Cardiac muscle cell (in vitro differentiated cells and primary cell): Measurements from ENCODE around the gene NLRP4. TPM values are rescaled to one million over a fixed set of nuclear protein-coding genes. Genes with fewer than 3 reads are reported as not detected.

Source experiments
- DNase-seq, 2 donors: peaks; one replicate each; pipeline versions ENCODE4 v3.0.0 to v3.0.0-alpha.2; 2010 to 2017; ENCODE audit warnings: low read depth in 1 of 2, low spot score in 1 of 2
- H3K27ac ChIP-seq: fragments of 200-600 bp; sonication (generic); 2 replicates; pipeline ENCODE4 v1.5.1; 2016
- H3K27me3 ChIP-seq: fragments of 200-600 bp; sonication (generic); 2 replicates; pipeline ENCODE4 v1.6.0; 2016; ENCODE audit warnings: control low read depth
- H3K36me3 ChIP-seq: fragments of 200-600 bp; sonication (generic); 2 replicates; pipeline ENCODE4 v1.5.1; 2016; ENCODE audit warnings: control low read depth
- H3K4me1 ChIP-seq: fragments of 200-600 bp; sonication (generic); 2 replicates; pipeline ENCODE4 v1.8.1; 2017; ENCODE audit warnings: low read depth, mild to moderate bottlenecking, mixed run types
- H3K4me3 ChIP-seq: fragments of 200-600 bp; sonication (generic); 2 replicates; pipeline ENCODE4 v1.5.1; 2016; ENCODE audit warnings: mild to moderate bottlenecking
- H3K9me3 ChIP-seq: fragments of 200-600 bp; sonication (generic); 2 replicates; pipeline ENCODE4 v1.5.1; 2017; ENCODE audit warnings: low read depth, mild to moderate bottlenecking, control low read depth
- CTCF ChIP-seq: IDR thresholded peaks from 2 replicates; pipeline ENCODE4 v1.5.1; 2012; ENCODE audit warnings: low read depth, mild to moderate bottlenecking, low read length
- polyA plus RNA-seq: library from polyadenylated mRNA; unstranded; fragments of >200 nt; fragmentation: Nextera tagmentation; extraction: Ambion mirVana; gene quantifications from 2 replicates; pipeline ENCODE4 v1.2.1, GENCODE V29; 2016
- total RNA-seq: library from RNA; depleted of rRNA; stranded (reverse); fragments of >200 nt; gene quantifications from 2 replicates; pipeline ENCODE4 v1.2.3, GENCODE V29; 2016

Gene NLRP4
- total and polyA plus RNA-seq, 2 experiments from 2014 or later: not detected

GRCh38 chr19:55811340-55811739, 25.0 kb upstream of the NLRP4 start:
- no peaks in the 10 kb centered on the region for H3K9me3 ChIP-seq
- no peak overlapping the region for H3K27ac ChIP-seq
- TF ChIP-seq CTCF: no peak
- H3K4me3 ChIP-seq: no peak overlapping the region
- no peak for DNase-seq
- no peaks in the 10 kb centered on the region for H3K27me3 ChIP-seq
- H3K36me3 ChIP-seq: no peaks in the 10 kb centered on the region
- no peaks in the 10 kb centered on the region for H3K4me1 ChIP-seq

GRCh38 chr19:55812449-55812848, 23.9 kb upstream of the NLRP4 start:
- no peak for DNase-seq
- no peaks in the 10 kb centered on the region for H3K9me3 ChIP-seq
- H3K4me1 ChIP-seq: no peaks in the 10 kb centered on the region
- H3K4me3 ChIP-seq: no peak overlapping the region
- no peak overlapping the region for H3K27ac ChIP-seq
- H3K36me3 ChIP-seq: no peaks in the 10 kb centered on the region
- TF ChIP-seq CTCF: no peak
- no peaks in the 10 kb centered on the region for H3K27me3 ChIP-seq

GRCh38 chr19:55813906-55814305, 22.4 kb upstream of the NLRP4 start:
- no peaks in the 10 kb centered on the region for H3K9me3 ChIP-seq
- DNase-seq: no peak

GRCh38 chr19:55820037-55820436, 16.3 kb upstream of the NLRP4 start:
- Histone ChIP-seq H3K36me3 (no peaks in the 10 kb centered on the region), H3K9me3 (no peaks in the 10 kb centered on the region), H3K4me1 (no peaks in the 10 kb centered on the region), H3K27me3 (no peaks in the 10 kb centered on the region), H3K4me3 (no peak overlapping the region), H3K27ac (no peak overlapping the region)
- DNase-seq: no peak
- no peak for TF ChIP-seq CTCF

More at GRCh38 chr19:55813906-55814305, 22.4 kb upstream of the NLRP4 start:
- no peak for TF ChIP-seq CTCF
- no peaks in the 10 kb centered on the region for H3K4me1 ChIP-seq
- H3K27ac ChIP-seq: no peak overlapping the region
- no peaks in the 10 kb centered on the region for H3K36me3 ChIP-seq
- H3K27me3 ChIP-seq: no peaks in the 10 kb centered on the region
- H3K4me3 ChIP-seq: no peak overlapping the region

GRCh38 chr19:55830656-55831055, 5.7 kb upstream of the NLRP4 start:
- Histone ChIP-seq H3K36me3 (no peaks in the 10 kb centered on the region), H3K4me1 (no peaks in the 10 kb centered on the region), H3K4me3 (no peak overlapping the region), H3K27ac (no peak overlapping the region), H3K9me3 (no peaks in the 10 kb centered on the region), H3K27me3 (no peaks in the 10 kb centered on the region)
- TF ChIP-seq CTCF: no peak
- no peak for DNase-seq

GRCh38 chr19:55831846-55832245, 4.5 kb upstream of the NLRP4 start, which contains the start of gene NLRP11:
NLRP11 (minus strand) TSS chr19:55831999; CDS start chr19:55818174, 13,825 bp downstream.
- no peak for DNase-seq
- Histone ChIP-seq H3K27ac (no peak within 1 kb of the TSS), H3K27me3 (no peaks in the 10 kb centered on the region), H3K4me3 (no peak within 1 kb of the TSS), H3K4me1 (no peaks in the 10 kb centered on the region), H3K36me3 (no peaks in the 10 kb centered on the region), H3K9me3 (no peaks in the 10 kb centered on the region)
- no peak for TF ChIP-seq CTCF
